Measurements from ENCODE around the gene CRYGN.

- no peak for TF ChIP-seq EZH2 (IDR thresholded peaks at IDR 0.05; ENCODE audit: insufficient read depth, poor library complexity, severe bottlenecking)
- no peak for TF ChIP-seq EZH2phosphoT487 (IDR thresholded peaks at IDR 0.05; ENCODE audit: insufficient read depth, low read depth)
Observed at GRCh38 chr7:151455690-151456089, 15.7 kb upstream of the CRYGN start.

Measured in GM23248 (cell line).